NCI-H1930 (cell line): ENCODE data around the gene TMEM150C.

Experiments used
- DNase-seq, 2 experiments: peaks; one replicate each; lab custom pipeline; 2025; lab: John Stamatoyannopoulos, UW

TMEM150C gene

DNA sequence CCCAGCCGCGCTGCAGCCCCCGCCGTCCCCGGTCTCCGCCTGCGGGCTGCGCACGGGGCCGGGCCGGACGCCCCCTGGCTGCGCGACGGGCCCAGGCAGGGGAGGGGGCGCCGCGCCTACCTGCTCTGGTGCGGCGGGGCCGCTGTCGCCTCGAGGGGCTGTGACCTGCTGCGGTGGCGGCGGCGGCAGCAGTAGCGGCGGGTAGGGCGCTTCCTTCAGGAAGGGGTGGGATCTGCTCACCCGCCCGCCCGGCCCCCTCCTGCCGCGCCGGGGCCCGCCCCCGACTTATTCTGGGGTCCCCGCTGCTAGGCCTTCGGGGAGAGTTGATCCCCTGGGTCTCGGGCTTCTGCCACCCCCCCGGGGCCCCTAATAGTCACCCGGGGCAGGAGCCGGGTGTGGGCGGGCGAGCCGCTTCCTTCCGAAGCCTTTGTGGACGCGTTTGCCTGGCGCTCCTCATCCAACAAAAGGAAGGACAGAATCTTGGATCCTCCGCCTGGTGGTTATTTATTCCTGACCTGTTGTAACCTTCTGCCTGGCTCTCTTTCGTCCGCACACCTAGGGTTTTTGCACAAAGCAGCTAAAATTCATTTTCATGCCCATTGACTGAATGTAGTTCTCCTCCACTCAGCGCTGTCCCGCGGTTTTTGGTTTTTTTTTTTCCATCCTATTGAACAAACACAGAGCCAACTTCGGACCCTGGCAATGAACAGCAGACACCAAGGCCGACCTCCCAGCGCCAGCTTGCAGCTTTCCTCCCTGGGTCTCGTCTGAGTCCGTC lies at the start of gene TMEM150C:
Gene TMEM150C, minus strand, starts transcription at position 203 of the 778 bp plus-strand sequence. CDS start 57,331 bp downstream, outside the sequence.
- DNase-seq = peak; percentile 52 to 58

- DNase-seq = no peak
Observed at GRCh38 chr4:82611527-82611926, 49.7 kb upstream of the TMEM150C start.

DNA sequence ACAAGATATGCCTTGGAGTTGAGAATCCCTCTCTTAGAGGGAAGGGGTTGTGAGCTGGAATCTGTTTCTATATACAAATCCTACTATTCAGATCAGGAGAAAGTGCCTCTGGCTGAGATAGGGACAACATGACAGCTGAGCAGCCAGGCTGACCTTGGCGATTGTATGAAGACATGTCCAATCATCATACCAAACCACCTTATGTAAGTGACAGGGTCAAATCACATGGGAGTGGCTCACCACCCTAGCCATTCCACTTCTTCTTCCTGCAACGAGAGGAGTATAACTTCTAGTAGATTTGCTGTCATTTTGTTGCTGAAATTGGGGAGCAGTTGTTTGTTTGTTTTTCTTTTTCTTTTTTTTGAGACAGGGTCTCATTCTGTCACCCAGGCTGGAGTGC lies 48.3 kb upstream of the TMEM150C start:
- no peak for DNase-seq

GRCh38 chr4:82606622-82607021 lies 44.8 kb upstream of the TMEM150C start:
- DNase-seq = no peak

DNA sequence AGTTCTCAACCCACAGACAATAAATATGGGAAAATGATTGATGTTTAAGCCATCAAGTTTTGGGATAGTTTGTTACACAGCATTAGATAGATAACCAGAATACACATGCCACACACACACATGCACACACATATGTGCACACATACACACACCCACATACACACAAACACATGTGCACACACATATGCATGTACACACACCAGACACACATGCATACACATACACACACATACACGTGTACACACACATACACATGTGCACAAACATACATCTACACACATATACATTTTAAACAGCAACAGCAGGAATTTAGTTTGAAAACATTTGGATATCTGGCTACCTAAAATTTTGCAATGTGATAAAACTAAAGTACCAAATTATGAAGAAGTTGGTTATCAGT lies 42.7 kb upstream of the TMEM150C start:
- DNase-seq = no peak

GRCh38 chr4:82601242-82602015 lies 39.6 kb upstream of the TMEM150C start:
- DNase-seq = no peak

GRCh38 chr4:82599336-82599735 lies 37.5 kb upstream of the TMEM150C start:
- peak in 1 of 2 experiments; percentile 35 for DNase-seq

DNA sequence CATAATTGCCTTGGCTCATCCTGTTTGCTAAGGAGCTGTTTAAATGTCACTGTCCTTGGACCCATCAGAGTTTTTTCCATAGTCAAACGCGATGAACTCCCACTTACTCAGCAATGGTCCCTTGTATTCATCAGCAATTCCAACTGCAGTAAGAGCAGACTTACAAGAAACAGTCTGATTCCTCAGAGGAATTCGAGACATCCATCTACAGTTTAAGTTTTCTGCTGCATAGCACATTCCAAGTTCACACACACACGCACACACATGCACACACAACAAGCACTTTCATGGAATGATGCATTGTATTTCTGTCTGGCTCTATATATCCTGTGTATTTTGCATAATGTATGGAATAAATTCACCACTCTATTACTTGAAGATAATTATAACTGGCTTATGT lies 32.7 kb upstream of the TMEM150C start:
- DNase-seq = no peak

- no peak for DNase-seq
Observed at GRCh38 chr4:82593411-82593810, 31.6 kb upstream of the TMEM150C start.

DNA sequence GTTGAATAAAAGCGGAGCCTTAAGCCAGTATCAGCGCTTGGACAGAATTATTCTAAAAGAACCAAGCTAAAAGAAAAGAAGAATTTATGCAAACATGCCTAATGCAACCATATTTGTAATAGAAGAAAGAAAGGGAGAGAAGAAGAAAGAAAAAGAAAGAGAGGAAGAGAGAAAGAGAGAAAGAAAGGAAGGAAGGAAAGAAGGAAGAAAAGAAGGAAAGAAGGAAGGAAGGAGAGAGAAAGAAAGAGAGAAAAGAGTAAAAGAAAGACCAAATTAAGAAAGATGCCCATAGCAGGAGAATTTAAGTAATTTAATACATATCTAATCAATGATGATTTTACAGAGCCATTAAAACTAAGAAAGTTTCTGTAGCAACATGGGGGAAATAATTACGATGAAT lies 30.9 kb upstream of the TMEM150C start:
- DNase-seq = no peak

DNA sequence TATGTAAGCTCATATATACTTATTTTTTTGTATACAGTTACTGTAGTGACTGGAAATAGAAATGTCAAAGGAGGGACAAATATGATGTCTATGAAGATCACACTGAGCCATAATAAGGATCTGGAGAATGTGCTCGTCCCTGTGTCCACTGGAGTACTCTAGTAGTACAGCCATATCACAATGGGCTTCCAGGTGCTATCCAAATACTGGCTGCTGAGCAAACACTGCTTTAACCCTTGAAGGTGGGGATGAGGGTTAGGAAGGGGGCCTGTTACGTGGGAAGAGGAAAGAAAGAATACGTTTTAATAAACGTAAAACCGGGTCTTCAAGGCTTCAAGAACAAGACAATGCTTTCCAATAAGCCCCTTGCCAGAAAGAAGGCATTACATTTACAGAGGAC lies 29.8 kb upstream of the TMEM150C start:
- DNase-seq = no peak

DNA sequence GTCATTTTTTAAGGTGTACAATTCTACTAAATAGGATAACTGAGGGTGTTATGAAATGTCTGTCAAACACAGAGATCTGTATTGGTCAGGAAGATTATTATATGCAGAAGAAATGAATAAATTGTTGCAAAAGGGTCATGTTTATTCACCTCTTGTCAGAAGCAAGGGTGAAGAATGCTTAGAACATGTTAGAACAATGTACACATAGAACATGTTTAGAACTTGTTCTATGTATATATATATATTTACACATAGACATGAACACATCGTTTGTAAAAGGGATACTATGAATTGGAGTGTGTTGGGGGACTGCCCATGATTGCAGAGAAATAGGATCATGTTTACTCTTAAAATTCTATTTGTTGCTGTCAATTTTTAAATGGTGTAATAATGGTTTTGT lies 28.0 kb upstream of the TMEM150C start:
- DNase-seq = peak in 1 of 2 experiments; percentile 70

DNA sequence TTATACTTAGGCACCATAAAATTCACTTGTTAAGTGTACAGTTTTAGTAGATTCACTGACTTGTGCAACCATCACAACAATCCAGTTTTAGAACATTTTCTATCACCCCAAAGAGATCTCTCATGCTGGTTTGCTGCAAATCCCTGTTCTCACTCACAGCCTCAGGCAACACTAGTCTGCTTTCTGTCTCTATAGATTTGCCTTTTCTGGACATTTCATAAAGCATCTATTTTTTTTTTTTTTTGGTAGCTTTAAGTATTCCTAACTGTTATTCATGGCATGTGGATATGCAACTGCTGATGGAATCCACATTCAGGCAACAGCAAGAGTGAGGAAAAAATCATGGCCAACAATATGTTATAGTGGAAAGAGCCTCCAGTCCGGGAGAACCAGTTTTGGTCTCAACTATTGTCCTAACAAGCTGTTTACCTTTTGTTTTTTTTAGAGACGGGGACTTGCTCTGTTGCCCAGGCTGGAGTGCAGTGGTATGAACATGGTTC lies 27.0 kb upstream of the TMEM150C start:
- DNase-seq = no peak

DNA sequence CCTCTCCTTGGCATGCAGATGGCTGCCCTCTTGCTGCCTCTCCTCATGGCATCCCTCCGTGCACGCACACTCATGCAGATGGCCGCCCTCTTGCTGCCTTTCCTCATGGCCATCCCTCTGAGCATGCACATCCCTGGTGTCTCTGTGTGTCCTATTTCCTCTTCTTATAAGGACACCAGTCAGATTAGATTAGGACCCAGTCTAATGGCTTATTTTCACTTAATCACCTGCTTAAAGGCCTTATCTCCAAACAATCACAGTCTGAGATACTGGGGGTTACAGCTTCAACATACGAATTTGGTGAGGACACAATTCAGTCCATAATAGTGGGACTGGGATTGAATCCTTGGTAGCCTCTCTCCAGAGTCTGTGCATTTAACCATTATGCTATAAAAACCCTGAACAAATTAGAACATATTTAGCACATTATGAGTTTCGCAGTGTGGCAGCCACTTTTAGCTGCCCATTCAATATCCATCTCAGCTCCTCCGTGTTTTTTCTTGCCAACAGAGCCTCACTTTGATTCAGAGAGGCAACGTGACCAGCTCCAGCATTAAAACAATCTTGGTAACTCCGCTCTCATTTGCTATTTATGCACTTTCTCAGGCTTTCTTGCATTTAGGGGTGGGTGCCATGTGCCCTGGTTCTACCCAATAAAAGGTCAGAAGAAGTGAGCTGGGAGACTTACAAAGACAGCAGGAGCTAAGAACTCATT lies 26.2 kb upstream of the TMEM150C start:
- no peak for DNase-seq

DNA sequence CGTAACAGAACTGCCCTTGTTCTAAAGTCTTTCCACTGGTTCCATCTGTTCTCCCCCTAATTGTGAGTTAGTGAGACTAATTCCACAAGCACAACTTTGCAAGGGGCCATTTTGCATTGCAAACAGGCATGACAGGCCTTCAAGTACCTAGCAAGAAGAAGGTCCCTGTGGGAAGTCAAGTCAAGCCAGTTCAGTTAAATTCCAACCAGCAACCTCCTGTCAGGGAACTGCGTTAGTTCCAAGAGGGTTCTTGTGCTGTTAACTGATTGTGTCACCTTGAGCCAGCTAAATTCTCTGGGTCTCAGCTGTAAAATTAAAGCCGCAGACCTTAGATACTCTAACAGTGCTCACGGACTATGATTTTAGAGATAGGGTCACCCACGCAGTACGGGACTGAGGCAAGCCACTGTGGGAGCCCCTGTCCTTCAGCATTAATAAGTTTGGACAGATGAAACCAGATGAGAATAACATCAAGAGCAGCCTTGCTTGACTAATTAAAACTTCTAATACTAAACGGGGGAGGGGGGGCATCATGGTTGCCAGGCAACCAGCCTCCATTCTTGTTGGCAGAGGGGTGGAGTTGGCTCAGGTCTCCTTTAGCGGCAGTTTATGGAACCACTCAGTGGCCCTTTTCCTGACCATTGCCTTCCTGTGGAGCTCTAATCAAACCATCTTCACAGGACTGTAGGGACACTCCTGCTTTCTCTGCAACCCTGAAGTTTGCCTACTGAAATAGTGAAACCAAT lies 24.1 kb upstream of the TMEM150C start:
- no peak for DNase-seq

- DNase-seq = no peak
Observed at GRCh38 chr4:82584931-82585330, 23.1 kb upstream of the TMEM150C start.

DNA sequence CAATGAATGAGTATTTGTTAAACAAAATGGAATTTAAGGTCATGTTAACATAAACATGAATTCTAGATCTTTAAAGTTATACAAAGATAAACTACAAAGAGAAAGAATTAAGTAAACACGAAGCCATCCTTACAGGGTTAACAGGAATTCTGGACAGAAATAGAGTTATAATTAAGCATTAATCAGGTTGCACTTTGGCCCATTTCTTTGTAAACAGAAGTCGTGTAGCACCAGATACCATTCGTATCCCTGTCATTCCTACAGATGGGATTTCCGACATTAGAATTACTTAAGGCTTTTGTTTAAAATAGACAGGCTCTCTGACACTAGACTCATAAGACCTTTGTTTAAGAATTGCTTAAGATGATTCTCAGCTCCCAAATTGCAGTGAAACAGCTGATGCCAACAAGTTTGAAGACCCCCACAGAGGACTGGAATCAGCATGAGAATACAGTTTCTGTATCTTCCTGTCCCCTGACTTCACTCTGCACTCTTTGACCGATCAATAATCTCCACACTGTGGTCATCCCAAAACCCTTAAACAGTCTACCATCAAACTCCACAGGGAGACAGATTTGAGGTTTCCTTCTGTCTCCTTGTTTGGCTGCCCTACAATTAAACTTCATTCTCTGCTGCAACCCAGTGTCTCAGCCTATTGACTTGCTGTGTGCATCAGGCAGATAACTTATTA lies 22.3 kb upstream of the TMEM150C start:
- no peak for DNase-seq

- DNase-seq = no peak
Observed at GRCh38 chr4:82579932-82580331, 18.1 kb upstream of the TMEM150C start.

GRCh38 chr4:82578935-82579334 lies 17.1 kb upstream of the TMEM150C start:
- no peak for DNase-seq

GRCh38 chr4:82577451-82577850 lies 15.7 kb upstream of the TMEM150C start:
- DNase-seq = no peak

- DNase-seq = no peak
Observed at GRCh38 chr4:82569727-82570126, 7.9 kb upstream of the TMEM150C start.
